ENCODE data around the gene KDELR1.

The KDELR1 gene

DNA sequence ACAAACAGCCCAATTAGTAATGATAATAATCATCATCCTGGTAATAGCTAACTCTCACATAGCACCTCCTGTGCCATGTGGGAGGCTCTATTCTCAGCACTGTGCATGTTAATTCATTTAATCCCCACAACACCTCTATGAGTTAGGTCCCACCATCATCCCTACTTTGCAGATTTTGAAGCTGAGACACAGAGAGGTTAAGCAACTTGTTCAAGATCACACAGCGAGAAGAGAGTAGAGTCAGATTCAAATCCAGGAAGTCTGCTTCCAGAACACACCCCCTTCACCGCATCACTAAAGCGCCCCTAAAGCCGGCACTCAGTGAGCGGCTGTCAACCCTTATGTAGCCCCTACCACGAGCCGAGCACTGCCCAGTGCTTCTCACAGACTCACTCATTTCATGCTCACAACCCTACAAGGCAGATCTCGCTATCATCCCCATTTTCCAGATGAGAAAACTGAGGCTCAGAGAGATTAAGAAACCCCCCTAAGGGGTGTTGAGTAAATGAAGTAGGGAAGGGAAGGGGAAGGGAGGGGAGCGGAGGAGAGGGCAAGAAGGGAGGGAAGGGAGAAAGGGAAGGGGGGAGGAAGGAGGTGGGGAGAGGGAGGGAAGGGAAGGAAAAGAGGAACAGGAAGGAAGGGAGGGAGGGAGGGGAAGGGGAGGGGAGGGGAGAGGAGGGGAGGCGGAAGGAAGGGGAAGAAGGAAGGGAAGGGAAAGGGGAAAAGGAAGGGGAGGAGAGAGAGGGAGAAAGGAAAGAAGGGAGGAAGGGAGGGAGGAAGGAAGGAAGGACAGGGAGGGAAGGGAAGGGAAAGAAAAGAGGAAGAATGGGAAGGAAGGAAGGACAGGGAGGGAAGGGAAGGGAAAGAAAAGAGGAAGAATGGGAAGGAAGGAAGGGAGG lies 49.6 kb downstream of the KDELR1 start:
- no peak for DNase-seq

DNA sequence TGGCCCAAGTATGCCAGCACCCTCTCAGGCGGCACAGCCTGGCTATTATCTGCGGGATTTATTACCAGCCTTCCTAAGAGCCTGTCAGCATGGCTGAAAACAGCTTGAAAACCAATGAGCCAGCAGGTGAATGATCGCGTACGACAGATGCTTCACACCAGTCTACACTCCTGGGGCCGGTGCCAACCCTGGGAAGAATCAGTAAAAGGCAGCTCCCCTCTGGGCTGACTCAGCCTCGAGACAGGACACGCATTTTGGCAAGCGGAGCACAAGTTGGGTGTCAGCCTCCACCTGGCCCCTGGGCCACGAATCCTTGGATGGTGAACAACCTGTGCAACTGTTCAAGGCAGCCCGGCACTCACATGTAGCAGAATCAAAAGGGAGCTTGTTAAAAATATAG lies 50.4 kb downstream of the KDELR1 start:
- no peak for DNase-seq

DNA sequence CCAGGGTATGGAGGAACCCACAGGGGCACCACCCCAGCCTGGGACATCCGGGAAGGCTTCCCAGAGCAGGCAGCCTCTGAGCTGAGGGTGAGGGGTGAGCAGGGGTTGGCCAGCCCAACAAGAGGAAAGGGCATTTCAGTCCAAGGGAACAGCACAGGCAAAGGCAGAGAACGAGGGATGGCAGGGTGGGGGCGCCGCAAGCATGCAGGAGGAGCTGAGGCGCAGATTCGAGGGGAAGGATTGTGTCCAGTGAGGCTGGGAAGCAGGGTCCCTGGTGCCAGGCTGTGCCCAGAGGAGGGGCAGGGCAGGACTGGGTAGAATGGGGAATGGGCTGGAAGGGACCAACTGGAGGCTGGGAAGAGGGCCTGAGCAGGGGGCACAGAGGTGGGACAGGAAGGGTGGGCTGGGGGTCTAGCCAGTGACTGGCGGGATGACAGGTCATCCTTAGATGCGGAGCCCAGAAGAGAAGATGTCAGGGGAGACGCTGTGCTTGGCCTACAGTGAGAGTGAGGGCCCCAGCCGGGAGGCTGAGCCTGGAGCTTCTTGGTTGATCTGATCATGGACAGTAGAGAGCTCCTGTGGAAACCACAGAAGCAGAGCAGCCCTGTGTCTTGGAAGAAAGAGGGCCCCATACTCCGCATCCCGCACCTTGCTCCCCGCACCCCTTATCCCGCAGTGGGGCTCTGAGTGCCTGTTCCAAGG lies 52.4 kb downstream of the KDELR1 start:
- DNase-seq: no peak

DNA sequence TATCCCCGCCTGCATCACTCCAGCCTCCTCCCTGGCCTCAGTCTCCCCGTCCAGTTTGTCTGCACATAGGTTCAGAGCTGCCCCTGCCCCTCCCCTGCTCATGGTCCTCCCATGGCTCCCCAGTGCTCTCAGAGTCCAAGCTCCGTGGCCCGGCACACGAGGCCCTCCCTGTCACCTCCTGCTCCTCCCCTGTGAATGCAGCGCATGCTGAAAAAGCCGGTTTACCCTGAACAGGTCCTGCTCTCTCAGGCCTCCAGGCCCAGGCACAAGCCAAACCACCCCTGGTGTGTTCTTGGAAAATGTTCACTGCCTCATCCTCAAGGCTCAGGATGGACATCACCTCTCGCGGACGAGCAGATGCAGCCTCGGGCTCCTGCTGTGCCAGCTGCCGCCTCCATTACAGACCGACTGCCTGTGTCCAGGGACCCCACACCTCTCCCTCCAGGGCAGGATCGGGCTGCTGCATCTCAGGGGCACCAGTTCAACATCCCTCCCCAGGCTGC lies 53.0 kb downstream of the KDELR1 start:
- DNase-seq: no peak

DNA sequence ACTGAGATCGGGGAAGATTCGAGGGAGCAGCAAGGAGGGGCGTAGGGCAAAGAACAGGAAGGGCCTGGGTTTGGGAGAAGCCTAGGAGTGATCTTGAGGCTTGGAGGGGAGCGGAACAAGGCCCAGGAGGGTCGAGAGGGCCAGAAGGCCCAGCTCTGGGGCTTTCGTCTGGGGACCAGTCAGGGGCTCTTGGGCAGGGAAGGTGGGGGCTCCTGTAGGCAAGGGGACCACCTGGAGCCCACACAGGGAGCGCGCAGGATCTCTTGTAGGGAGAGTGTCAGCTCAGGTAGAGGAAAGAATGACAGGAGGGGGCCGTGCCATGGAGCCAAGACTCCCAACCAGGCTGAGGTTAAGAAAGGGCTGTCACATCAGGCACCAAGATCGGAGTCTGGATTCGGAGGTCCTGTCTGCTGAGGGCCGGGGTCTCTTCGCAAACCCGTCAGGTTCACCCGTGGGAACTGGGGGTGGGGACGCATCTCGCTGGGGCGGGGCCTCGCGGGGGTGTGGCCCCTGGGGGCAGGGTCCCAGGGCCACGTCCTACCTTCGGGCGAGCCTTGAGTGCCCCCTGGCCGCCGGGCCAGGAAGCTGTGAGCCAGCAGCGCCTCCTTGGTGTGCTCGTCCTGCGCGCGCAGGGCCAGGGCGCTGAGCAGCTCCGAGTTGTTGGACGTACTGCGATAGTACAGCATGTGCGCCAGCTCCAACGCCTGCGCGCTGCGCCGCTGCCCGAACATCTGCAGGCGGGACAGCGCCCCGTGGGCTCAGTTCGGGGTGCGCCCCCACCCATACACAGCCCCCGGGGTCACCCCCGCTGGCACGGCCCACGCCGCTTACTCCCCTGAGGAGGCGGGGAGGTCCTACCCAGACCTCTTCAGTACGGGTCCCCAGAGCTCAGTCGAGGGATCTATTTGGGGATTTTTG lies 57.6 kb downstream of the KDELR1 start:
- peak; percentile 89 for DNase-seq

DNA sequence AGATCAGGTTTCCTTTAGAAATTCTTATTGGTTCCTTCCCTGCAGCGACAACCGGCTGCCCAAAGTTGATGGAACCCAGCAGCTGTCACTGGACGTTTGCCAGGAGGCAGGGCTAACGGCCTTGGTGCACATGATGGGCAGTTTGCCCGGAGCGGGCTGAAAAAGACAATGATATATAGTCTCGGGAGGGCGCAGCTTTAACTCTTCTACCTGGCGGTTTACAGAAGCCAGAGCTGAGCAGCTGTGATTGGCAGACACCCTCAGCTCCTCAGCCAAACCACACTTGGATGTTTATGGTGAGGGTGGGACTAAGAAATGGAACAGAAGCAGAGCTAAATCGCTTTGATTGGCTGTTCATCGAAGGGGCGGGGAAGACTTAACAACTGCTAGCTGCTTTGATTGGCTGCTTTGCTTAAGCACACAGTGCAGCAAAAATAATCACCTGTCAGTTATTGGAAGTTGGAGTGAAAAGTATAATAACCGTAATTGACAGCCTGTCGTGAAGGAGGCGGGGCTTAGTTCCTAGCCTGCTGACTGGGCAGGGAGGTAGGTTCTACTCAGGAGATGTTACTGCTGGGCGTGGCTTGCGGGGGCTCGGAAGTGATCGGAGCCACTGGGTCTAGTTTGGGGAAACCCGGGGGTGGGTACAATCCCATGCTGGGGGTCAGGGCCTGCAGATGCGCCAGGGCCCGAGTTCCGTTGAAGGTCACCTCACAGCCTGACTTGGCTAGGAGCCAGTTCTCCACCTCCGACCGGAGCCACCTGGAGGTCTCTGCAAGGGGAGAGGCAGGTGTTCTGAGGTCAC lies 58.5 kb downstream of the KDELR1 start:
- DNase-seq: peak; percentile 98

All from NCI-H510A (cell line).